Activated T-cell treated with anti-CD3 and anti-CD28 coated beads, Interleukin-2, amount 50 U/mL, for 24 hours (primary cell): Measurements from ENCODE around the gene CECR2.

Experiments
- DNase-seq: peaks from one replicate; pipeline ENCODE4 v3.0.0-alpha.2; 2020
- H3K27ac Mint-ChIP-seq: 2 replicates; pipeline ENCODE4 v1.8.0; 2020; ENCODE audit warnings: mild to moderate bottlenecking, mixed read lengths
- H3K27me3 Mint-ChIP-seq: 2 replicates; pipeline ENCODE4 v1.8.0; 2020; ENCODE audit warnings: mixed read lengths
- H3K36me3 Mint-ChIP-seq: 2 replicates; pipeline ENCODE4 v1.8.0; 2020; ENCODE audit warnings: low read depth, mixed read lengths
- H3K4me1 Mint-ChIP-seq: 2 replicates; pipeline ENCODE4 v1.8.0; 2020; ENCODE audit warnings: low read depth, mixed read lengths
- H3K4me3 Mint-ChIP-seq: 2 replicates; pipeline ENCODE4 v1.8.0; 2020; ENCODE audit warnings: mild to moderate bottlenecking, moderate library complexity, mixed read lengths
- H3K9me3 Mint-ChIP-seq: 2 replicates; pipeline ENCODE4 v1.8.0; 2020; ENCODE audit warnings: mixed read lengths

Gene CECR2

GRCh38 chr22:17369439-17370025 is at the start of gene CECR2:
TSS of gene CECR2 (plus strand) at chr22:17369460. CDS start at chr22:17369784, 324 bp downstream.
- no peaks in the 10 kb centered on the region for H3K9me3 Mint-ChIP-seq

GRCh38 chr22:17319546-17319945 is 49.7 kb upstream of the CECR2 start:
- Mint-ChIP-seq H3K9me3 (no peaks in the 10 kb centered on the region), H3K4me1 (no peaks in the 10 kb centered on the region), H3K4me3 (no peak overlapping the region), H3K27ac (no peak overlapping the region), H3K27me3 (no peaks in the 10 kb centered on the region), H3K36me3 (no peaks in the 10 kb centered on the region)
- DNase-seq, result no peak

More at GRCh38 chr22:17369439-17370025, at the start of gene CECR2:
- no peaks in the 10 kb centered on the region for H3K36me3 Mint-ChIP-seq
- peak within 1 kb of the TSS; percentile 62 for H3K4me3 Mint-ChIP-seq
- peaks cover 24% of the 10 kb centered on the region for H3K4me1 Mint-ChIP-seq
- H3K27ac Mint-ChIP-seq, result peak within 1 kb of the TSS; percentile 28
- H3K27me3 Mint-ChIP-seq, result peaks cover 71% of the 10 kb centered on the region
- DNase-seq, result peak; percentile 53

DNA sequence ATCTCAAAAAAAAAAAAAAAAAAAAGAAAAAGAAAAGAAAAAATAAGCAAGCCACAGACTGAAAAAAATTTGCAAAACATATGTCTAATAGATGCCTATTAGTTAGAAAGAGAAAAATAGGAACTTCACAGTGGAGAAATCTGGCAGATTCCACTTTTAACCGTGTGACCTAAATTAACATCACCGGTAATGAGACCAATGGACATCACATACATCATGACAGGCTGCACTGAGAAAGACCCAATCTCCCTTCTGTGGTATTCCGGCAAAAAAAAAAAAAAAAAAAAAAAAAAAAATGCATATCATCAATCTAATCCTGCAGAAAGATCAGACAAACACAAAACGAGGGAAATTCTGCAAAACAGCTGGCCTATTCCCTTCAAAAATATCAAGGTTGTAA is 46.7 kb upstream of the CECR2 start:
- Mint-ChIP-seq H3K27me3 (no peaks in the 10 kb centered on the region), H3K27ac (no peak overlapping the region), H3K36me3 (no peaks in the 10 kb centered on the region), H3K4me3 (no peak overlapping the region), H3K4me1 (no peaks in the 10 kb centered on the region), H3K9me3 (no peaks in the 10 kb centered on the region)
- DNase-seq, result no peak

DNA sequence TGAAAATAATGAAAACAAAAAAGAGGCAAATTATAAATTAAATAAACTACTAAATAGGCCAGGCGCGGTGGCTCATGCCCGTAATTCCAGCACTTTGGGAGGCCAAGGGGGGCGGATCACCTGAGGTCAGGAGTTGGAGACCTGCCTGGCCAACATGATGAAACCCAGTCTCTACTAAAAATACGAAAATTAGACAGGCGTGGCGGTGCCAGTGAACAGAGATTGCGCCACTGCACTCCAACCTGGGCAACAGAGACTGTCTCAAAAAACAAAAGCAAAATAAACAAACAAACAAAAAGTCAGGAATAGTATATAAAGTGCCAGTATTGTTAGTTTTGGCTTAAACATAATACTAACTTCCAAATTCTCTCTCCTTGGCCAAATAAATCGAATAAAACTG is 37.6 kb upstream of the CECR2 start:
- no peaks in the 10 kb centered on the region for H3K9me3 Mint-ChIP-seq
- H3K27me3 Mint-ChIP-seq, result no peaks in the 10 kb centered on the region
- no peak overlapping the region for H3K27ac Mint-ChIP-seq
- no peak overlapping the region for H3K4me3 Mint-ChIP-seq
- no peaks in the 10 kb centered on the region for H3K36me3 Mint-ChIP-seq
- DNase-seq, result no peak
- H3K4me1 Mint-ChIP-seq, result no peaks in the 10 kb centered on the region

DNA sequence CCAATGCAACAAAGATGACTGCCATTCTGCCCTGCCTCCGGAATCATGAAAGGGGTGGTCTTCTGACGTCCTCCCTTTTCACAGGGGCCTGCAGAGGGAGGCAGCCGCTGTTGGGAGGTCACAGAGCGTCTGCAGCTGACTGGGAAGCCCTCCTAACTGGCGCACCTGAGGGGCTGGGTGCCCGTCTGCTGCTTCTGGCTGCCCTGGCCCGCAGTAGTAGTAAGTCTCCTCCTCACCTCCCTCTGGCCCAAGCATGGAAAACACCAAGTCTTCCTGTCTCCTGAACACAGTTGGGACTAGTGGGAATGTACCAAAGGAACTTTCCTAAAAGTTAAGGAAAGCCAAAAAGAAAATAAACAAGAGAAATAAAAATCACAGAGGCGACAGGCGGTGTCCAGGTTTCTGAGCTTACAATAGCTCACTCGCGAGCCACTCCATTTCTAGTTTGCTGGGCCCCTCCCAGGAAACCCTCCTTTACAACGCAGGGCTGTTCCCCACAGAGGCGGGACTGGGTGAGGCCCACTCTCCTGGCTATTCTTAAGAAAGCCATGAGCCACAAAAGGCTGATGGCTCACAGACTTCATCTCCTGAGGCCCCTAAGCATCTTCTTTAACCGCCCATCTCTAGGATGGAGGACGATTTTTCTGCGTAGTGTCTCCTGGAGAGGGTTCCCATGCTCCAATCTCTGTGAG is 37.0 kb upstream of the CECR2 start:
- Mint-ChIP-seq H3K4me3 (no peak overlapping the region), H3K4me1 (no peaks in the 10 kb centered on the region), H3K27me3 (no peaks in the 10 kb centered on the region), H3K27ac (no peak overlapping the region), H3K9me3 (no peaks in the 10 kb centered on the region), H3K36me3 (no peaks in the 10 kb centered on the region)
- DNase-seq, result no peak

GRCh38 chr22:17334059-17334458 is 35.2 kb upstream of the CECR2 start:
- Mint-ChIP-seq H3K36me3 (no peaks in the 10 kb centered on the region), H3K9me3 (no peaks in the 10 kb centered on the region), H3K4me1 (no peaks in the 10 kb centered on the region), H3K4me3 (no peak overlapping the region), H3K27ac (no peak overlapping the region), H3K27me3 (no peaks in the 10 kb centered on the region)
- no peak for DNase-seq

- Mint-ChIP-seq H3K4me3 (no peak overlapping the region), H3K27me3 (no peaks in the 10 kb centered on the region), H3K27ac (no peak overlapping the region), H3K4me1 (no peaks in the 10 kb centered on the region), H3K9me3 (no peaks in the 10 kb centered on the region), H3K36me3 (no peaks in the 10 kb centered on the region)
- DNase-seq, result no peak
Measured at GRCh38 chr22:17334983-17335382, 34.3 kb upstream of the CECR2 start.

DNA sequence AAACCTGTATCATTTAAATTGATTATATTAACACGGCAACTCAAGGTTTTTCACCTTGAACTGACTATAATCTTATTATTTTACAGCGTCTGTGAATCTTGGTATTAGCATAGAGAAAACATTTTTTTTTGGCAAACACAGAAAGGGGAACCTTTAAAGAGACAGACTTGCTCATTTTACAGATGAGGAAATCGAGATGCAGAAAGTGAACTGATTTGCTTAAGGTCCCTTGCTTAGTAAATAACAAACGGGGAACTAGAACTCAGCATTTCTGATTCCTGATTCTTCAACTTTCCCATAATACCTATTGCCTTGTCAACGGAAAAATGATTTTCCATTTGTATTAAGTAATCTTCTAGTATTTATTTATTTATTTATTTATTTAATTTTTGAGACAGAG is 33.2 kb upstream of the CECR2 start:
- H3K36me3 Mint-ChIP-seq, result no peaks in the 10 kb centered on the region
- no peaks in the 10 kb centered on the region for H3K4me1 Mint-ChIP-seq
- no peak overlapping the region for H3K4me3 Mint-ChIP-seq
- DNase-seq, result no peak
- no peaks in the 10 kb centered on the region for H3K27me3 Mint-ChIP-seq
- H3K9me3 Mint-ChIP-seq, result no peaks in the 10 kb centered on the region
- H3K27ac Mint-ChIP-seq, result no peak overlapping the region

DNA sequence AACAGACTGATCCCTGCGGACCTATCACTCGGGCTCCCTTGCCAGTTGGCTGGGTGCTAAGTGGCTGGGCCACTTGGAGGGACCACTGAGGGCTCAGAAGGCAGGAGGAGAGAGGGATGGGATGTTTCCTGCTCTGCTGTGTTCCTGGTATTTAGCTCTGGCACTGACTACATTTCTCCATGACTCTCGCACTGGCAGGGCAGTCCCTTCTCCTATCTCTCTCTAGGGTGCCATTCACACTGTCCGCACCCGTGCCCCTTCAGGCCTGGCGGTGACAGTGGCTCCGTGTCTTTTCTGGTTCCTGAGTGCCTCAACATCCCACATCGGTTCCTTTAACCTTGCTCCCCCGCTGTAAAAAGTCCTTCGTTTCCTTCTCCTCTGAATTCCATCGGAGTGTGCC is 31.6 kb upstream of the CECR2 start:
- Mint-ChIP-seq H3K4me1 (no peaks in the 10 kb centered on the region), H3K36me3 (no peaks in the 10 kb centered on the region), H3K9me3 (no peaks in the 10 kb centered on the region), H3K4me3 (no peak overlapping the region), H3K27me3 (no peaks in the 10 kb centered on the region), H3K27ac (no peak overlapping the region)
- no peak for DNase-seq

GRCh38 chr22:17339095-17339693 is 30.1 kb upstream of the CECR2 start:
- no peak for DNase-seq
- no peaks in the 10 kb centered on the region for H3K4me1 Mint-ChIP-seq
- no peak overlapping the region for H3K4me3 Mint-ChIP-seq
- no peaks in the 10 kb centered on the region for H3K27me3 Mint-ChIP-seq
- H3K9me3 Mint-ChIP-seq, result no peaks in the 10 kb centered on the region
- no peaks in the 10 kb centered on the region for H3K36me3 Mint-ChIP-seq
- H3K27ac Mint-ChIP-seq, result no peak overlapping the region

DNA sequence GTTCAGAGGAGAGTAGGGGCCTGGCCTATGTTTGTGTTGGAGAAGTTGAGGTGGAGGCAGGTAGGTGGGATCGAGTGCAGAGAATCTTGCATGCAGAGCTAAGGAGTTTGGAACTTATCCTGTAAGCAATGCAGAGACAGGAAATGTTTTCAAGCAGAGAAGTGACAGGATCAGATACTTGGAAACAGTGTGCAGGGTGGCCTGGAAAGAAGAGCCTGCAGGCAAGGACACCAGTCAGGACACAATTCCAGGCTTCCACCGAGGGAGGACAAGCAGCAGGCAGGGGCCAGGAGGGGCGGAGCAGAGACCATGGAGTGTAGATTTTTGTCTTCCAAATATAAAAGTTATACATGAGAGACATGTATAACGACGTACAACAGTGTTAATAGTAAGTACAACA is 26.9 kb upstream of the CECR2 start:
- no peaks in the 10 kb centered on the region for H3K9me3 Mint-ChIP-seq
- no peak overlapping the region for H3K4me3 Mint-ChIP-seq
- H3K27me3 Mint-ChIP-seq, result no peaks in the 10 kb centered on the region
- DNase-seq, result no peak
- no peak overlapping the region for H3K27ac Mint-ChIP-seq
- H3K4me1 Mint-ChIP-seq, result no peaks in the 10 kb centered on the region
- no peaks in the 10 kb centered on the region for H3K36me3 Mint-ChIP-seq

DNA sequence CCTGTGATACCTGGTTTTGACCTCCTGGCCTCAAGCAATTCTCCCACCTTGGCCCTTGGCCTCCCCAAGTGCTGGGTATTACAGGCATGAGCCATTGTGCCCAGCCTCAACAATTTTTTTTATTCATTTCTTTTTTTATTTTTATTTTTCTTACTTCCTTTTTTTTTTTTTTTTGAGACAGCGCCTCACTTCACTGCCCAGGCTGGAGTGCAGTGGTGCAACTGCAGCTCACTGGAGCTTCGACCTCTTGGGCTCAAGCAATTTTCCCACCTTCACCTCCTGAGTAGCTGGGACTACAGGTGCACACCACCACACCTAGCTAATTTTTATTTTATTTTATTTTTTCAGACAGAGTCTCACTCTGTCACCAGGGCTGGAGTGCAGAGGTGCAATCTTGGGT is 25.5 kb upstream of the CECR2 start:
- Mint-ChIP-seq H3K27me3 (peaks cover 3% of the 10 kb centered on the region), H3K9me3 (no peaks in the 10 kb centered on the region), H3K36me3 (no peaks in the 10 kb centered on the region), H3K4me3 (no peak overlapping the region), H3K4me1 (no peaks in the 10 kb centered on the region), H3K27ac (no peak overlapping the region)
- DNase-seq, result no peak

- Mint-ChIP-seq H3K9me3 (no peaks in the 10 kb centered on the region), H3K36me3 (no peaks in the 10 kb centered on the region), H3K27ac (no peak overlapping the region), H3K4me1 (peaks cover 1% of the 10 kb centered on the region), H3K27me3 (peaks cover 7% of the 10 kb centered on the region), H3K4me3 (no peak overlapping the region)
- DNase-seq, result no peak
Measured at GRCh38 chr22:17346578-17346977, 22.7 kb upstream of the CECR2 start.

DNA sequence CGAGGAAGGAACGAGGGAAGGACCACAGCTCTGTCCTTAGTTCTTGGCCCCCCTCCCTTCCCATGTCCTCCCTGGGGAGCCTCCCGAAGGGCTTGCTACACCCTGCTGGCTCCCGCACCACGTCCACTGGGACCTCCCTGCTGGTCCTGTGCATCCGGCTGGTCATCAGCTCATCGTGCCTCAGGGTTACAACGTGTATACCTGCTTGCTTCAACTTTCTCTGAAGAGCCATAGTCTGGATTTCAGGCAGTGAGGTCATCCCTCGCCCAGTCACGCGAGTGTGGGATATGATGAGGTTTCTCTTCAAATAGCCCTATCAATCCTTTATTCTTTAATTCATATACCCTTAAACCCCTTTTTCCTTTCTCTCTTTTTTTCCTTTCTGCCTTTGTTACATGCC is 21.5 kb upstream of the CECR2 start:
- H3K36me3 Mint-ChIP-seq, result no peaks in the 10 kb centered on the region
- no peak overlapping the region for H3K27ac Mint-ChIP-seq
- peaks cover 1% of the 10 kb centered on the region for H3K4me1 Mint-ChIP-seq
- no peaks in the 10 kb centered on the region for H3K9me3 Mint-ChIP-seq
- H3K27me3 Mint-ChIP-seq, result peaks cover 7% of the 10 kb centered on the region
- no peak for DNase-seq
- no peak overlapping the region for H3K4me3 Mint-ChIP-seq

DNA sequence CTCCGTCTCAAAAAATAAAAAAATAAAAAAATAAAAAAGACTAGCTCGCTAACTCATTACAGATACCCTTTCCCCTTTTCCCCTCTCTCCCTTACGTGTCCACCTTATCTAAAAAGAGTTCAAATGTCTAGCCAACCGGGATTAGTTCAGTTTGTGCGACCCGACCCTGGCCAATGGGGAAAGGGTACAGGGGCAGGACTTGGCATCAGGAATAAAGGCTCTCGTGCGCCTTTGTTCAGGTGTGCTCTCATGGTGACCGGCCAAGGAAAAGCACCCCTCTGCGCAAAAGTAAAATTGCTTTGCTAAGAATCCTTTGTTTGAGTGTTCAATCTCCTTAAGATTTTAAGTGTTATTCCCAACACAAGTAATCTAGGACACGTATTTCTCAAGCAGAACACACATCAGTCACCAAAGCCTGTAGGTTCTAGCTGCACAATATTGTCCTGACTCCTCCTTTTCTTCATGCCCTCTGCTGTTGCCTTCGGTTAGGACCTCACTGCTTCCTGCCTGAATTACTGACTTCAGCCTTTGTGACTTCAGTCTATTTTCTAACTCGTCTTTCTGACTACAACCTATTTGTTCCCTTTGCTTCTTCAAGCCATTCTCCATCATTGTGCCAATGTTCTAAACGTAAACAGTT is 20.7 kb upstream of the CECR2 start:
- no peak for DNase-seq
- H3K27me3 Mint-ChIP-seq, result peaks cover 7% of the 10 kb centered on the region
- H3K9me3 Mint-ChIP-seq, result no peaks in the 10 kb centered on the region
- H3K4me1 Mint-ChIP-seq, result peaks cover 1% of the 10 kb centered on the region
- no peak overlapping the region for H3K27ac Mint-ChIP-seq
- H3K4me3 Mint-ChIP-seq, result no peak overlapping the region
- H3K36me3 Mint-ChIP-seq, result no peaks in the 10 kb centered on the region
